NAMALWA (cell line): ENCODE measurements around the gene CARMIL1.

Experiments
- DNase-seq: peaks from one replicate; pipeline ENCODE4 v3.0.0-alpha.2; 2015; ENCODE audit warnings: low spot score

The CARMIL1 gene

DNA sequence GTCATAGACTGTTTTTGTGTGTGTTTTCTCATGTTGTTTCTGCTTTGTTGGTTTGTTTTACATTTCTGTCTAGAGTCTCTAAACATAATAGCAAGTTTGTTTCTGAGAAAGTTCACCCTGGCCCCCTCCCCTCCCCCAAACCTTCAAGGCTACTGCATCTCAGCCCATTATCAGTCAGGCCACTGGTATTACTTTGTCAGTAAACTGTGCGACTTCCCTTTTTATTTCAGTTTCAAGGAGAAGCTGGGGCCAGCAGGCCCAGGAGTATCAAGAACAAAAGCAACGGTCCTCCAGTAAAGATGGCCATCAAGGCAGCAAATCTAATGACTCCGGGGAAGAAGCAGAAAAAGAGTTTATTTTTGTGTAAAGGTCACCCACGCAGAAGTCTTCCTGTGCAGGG is 340.0 kb downstream of the CARMIL1 start:
- no peak for DNase-seq

DNA sequence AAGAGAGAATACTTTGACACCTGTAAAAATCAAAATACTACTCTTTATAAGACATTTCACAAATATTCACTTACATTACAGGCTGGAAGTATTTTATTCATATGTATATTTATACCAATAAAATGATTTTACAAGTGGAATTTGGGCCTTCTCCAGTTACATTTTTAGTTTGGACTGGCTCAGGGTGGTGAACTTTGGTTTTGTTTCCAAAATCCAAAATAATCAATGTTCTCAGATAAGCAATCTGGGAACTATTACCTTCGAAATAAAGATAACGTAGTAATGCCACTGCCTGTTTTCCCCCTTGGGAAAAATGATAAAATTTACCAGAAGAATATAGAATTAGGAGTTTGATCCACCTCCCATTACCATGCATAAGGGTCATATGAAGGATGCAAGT is 341.2 kb downstream of the CARMIL1 start:
- no peak for DNase-seq

DNA sequence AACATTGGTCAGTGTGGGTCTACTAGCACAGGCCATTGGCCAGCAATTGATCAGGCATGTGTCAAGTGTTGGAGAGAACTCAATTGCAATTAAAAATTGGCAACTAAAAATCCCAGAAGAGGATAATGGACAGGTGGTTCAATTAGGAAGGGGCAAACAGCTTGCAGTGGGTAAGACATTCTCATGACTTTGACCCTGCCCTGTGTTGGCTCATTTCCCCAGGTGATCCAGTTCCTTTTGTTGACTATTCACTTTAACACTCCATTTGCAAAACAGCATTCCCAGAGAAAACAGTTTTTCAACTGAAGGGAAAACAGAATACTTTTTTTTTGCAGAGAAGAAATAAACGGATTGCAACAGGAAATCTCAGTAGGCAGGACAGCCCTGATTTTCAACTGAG is 343.9 kb downstream of the CARMIL1 start:
- no peak for DNase-seq

GRCh38 chr6:25623879-25624278 is 344.7 kb downstream of the CARMIL1 start:
- no peak for DNase-seq

DNA sequence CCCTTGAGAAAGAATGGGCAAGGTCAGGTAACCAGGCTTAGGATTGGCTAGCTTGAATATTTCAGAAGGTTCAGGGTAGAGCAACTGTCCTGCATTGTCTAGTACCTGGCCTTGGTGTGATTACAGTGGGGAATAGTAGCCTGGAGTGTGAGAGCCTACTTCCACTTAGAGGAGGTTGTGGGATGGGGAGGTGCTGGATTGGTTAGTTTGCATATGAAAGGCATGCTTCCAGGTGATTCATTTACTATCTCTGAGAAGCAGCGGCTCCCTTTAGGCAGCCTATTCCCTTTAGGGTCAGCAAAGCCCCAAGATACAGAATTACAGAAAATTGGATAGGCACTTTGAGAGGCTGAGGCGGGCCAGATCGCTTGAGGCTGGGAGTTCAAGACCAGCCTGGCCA is 347.8 kb downstream of the CARMIL1 start:
- no peak for DNase-seq

DNA sequence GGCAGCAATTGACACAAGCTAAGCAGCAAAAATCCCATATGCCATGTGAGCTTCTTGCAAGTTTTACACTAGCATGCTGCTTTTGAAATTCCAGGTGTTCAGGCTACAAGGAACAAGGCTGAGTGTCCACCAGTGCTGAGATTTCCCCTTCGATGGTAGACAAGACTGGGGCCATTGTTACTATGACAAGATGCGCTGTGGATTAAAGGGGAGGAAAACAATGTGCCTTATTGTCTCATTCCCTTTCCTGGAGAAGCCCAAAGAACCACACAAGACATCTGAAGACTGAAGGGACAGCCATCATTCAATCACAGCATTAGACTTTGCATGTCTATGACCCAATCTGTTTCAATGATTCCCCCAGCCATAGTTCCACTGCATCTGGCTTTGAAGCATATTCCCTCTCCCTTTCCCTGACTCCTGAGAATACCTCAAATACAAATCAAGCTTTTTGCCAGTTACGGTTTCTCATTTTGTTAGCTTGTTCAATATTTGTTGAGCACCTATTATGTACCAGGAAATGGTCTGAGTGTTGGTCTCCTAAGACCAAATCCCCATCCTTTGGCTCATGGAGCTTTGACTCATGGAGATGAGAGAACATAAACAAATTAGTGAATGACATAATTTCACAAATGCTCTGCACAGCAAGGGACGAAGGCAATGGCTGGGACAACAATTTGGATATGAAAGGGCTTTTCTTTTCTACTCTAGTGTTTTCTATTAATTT is 349.5 kb downstream of the CARMIL1 start:
- no peak for DNase-seq

- no peak for DNase-seq
Observed at GRCh38 chr6:25629198-25629576, 350.0 kb downstream of the CARMIL1 start.

- DNase-seq: no peak
Observed at GRCh38 chr6:25630508-25631278, 351.5 kb downstream of the CARMIL1 start.

DNA sequence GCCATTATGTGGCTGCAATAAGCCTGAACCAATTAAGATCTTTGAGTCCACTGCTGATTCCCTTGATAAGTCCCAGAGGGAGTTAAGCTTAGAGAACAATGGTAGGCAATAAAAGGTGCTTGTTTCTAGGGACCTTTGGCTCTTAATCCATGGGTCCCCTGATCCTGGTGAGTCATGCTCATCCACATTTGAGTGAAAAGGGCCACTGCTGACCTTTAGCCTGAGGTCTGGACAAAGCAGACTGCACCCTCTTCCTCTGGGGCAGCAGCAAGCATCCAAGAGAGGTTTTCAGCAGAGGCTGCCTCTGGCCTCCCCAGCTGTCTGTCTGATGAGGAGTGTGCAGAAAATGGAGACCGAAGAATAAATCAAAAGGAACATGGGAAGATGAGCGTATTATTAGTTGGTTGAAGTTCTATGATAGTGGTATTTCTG is 356.7 kb downstream of the CARMIL1 start:
- no peak for DNase-seq

DNA sequence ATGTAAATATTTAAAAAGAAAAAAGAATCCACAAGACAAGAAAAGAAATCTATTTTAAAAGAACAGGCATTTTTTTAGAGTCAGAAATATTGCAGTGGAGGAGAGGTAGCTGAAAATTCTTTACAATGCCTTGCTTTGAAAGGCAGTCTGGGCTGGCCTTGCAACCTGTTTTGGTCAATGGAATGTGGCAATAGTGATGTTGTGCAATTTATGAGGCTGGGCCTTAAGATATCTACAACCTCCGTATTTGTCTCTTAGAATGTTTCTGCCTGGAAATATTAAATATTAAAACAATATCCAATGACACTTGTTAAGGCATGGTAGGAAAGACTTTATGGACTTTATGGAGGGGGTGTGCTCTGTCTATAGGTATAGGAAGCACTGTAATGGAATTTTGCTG is 358.0 kb downstream of the CARMIL1 start:
- no peak for DNase-seq

DNA sequence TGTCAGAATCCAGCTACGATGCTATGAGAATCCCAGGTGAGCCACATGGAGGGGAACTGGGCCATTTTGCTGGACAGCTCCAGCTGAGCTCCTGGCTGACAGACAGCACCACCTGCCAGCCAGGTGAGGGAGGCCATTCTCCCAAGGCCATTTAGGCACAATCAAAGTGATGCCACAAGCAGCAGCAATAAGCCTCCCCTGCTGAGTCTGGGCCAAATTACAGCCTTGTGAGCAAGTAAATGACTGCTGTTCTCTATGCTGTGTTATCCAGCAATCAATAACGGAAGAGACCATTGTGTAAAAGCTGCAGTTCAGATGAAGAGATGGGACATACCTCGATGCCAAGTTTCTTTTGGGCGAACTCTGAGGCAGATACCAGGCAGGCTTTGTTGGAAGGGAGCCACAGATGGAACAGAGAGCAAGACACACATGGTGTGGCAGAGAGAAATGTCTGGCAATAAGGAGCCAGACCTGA is 358.8 kb downstream of the CARMIL1 start:
- DNase-seq: no peak

DNA sequence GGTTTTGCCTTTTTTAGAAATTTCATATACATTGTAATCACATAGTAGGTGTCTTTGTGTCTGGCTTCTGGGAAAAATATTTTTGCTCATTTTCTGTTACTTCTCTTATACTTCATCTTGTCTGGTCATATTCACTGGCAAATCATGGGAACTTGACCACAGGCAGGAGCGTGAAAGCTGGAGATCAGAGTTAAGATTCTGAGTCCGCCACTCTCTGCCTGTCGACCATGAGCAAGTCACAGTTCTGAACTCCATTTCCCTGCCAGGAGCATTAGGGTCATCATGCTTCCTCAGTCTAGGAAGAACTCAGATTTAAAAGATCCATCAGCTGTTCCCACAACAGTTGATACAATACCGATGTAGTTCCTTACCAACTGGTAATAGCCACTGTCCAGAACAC is 360.5 kb downstream of the CARMIL1 start:
- DNase-seq: no peak

- no peak for DNase-seq
Observed at GRCh38 chr6:25640446-25640845, 361.3 kb downstream of the CARMIL1 start.

DNA sequence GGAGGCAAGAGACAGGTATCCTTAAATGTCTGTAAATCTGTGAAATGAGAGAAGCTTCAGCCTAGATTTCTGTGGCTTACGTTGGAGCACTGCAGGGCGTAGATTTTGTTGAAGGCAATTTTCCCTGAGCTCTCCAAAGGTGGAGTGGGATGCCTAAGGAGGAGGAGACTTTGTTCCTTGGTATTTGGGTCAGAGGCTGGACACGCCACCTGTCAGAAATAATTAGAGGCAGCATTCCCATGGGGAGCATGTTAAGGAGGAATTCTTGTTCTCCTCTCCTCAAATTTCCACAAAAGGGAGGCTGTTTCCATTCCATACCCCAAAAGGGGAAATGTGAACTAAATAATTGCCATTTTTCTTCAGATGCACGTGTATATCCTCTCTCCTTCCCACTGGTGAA is 361.7 kb downstream of the CARMIL1 start:
- DNase-seq: no peak

DNA sequence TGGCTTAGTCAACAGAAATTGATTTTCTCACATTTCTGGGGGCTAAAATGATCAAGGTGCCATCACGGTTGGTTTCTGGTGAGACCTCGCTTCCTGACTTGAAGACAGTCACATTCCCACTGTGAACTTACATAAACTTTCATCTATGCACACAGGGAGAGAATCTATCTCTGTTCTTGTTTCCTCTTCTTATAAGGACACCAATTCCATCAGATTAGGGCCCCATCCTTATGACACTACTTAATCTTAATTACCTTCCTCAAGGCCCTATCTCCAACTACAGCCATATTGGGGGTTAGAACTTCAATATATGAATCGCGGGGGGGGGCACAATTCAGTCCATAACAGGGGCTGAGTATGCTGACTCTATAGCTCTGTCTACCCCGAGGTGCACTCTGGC is 362.2 kb downstream of the CARMIL1 start:
- DNase-seq: no peak

DNA sequence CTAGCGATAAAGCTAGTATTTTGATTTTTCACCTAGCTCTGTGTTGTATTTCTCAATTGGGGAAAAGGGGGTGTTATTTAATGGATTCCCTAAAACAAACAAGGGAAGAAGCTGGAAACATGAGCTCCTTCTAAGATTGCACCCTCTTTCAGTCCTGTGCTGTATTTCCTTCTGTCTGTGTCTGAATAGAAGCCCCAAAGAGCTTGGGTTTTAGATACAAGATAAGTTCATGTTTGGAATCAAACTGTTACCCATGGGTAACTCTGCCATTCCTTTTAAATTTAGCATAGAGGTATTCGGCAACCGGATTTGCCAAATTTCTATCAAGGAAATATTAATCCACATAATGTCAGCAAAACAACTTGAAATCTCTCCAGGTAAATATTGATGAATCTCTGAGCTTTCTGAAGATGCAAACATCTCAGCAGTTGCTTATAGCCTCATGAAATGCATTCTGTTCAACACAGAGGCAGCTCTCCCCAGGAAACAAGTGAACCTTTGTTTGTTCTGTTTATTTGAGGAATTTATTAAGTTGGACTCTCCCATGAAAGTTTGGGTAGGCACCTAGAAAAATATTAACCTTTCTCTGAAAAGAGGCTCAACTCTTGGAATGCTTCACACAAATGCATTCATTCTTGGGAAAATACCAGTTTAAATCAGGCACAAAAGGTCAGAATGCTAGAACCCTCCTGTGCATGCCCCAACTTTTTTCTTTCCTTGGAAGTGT is 362.9 kb downstream of the CARMIL1 start:
- DNase-seq: no peak

DNA sequence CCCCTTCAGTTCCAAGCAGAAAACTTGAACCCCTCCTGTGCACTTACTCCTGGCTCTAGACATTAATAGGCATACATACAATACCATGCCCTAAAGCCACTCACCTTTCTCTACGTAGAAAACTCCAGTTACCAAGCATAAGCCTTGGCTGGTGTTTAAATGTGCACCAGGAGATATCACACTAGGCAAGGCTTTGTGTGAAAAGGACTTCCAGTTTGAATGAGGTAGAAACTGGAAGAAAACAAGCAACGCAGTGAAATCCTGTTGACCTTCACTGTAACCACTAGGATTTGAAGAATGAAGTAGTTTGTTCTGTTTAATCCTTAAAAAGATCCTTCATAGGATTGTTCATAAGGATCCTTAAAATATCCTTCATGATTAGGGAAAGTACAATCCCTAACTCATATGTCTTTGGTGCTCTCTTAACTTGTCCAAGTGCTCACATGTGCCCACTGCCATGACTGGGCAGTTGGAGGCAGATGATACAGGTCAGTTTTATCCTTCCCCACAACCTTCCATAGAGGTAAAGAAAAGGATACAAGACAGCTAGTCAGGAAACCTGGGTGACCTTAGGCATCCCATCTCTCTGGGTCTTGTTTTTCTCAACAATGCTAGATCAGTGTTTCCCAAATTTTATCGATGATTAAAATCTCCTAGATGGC is 363.6 kb downstream of the CARMIL1 start:
- DNase-seq: no peak

GRCh38 chr6:25645916-25646315 is 366.7 kb downstream of the CARMIL1 start:
- DNase-seq: no peak

GRCh38 chr6:25649611-25650010 is 370.4 kb downstream of the CARMIL1 start:
- no peak for DNase-seq

DNA sequence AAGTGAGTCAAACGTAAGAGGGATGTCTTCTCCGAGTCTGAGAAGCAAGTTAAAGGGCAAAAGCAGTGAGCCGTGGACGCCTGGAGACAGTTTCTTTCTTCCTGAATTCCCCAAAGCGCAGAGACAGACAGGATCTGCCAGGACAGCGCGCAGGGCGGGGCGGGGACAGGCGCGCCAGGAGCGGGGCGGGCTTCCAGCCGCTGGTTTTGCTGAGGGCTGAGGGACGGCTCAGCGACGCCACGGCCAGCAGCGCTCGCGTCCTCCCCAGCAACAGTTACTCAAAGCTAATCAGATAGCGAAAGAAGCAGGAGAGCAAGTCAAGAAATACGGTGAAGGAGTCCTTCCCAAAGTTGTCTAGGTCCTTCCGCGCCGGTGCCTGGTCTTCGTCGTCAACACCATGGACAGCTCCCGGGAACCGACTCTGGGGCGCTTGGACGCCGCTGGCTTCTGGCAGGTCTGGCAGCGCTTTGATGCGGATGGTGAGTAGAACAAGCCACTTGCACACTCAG is 372.9 kb downstream of the CARMIL1 start, which contains the start of gene SCGN:
Gene SCGN (plus strand): TSS at position 209 of the 509 bp plus-strand sequence. CDS start 189 bp downstream, at position 398.
- no peak for DNase-seq

- no peak for DNase-seq
Observed at GRCh38 chr6:25655723-25656122, 376.5 kb downstream of the CARMIL1 start.
